Measurements from ENCODE around the gene HOXC9.

HOXC9 gene

DNA sequence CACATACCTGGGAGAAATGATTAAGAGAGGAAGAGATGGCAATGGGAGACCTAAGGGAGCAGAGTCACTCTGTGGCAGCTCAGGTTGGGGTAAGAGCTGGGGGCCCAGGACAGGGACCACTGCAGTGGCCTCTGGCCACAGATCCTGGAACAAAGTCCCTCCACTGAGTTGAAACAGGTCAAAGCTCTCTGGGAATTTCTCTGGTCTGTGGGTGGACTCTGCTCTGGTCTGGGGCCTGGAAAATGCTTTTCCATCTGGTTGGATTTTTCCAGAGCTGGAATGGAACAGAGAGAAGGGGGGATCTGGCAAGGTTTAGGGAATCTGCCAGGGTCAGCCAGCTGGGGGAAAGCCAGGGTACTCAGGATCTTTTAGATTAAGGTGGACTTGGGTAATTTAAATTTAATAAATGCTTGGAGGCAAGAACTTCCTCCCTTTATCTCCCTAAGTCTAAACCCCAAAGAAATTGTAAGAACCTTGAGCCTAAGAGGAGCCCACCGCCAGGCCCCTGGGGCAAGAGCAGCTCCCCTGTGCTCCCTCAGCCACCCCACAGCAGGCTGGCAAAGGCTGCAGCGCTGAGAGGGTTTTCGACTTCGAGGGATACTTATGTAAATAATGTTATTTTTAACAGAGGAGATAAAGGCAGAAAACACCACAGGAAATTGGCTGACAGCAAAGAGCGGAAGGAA, 11.3 kb upstream of the HOXC9 start:
- ATAC-seq (no peak), DNase-seq (no peak)

- ATAC-seq: no peak
- DNase-seq: no peak
Observed at GRCh38 chr12:53989227-53990113, 10.5 kb upstream of the HOXC9 start.

- ATAC-seq (no peak), DNase-seq (no peak)
Observed at GRCh38 chr12:53990311-53991076, 9.5 kb upstream of the HOXC9 start.

GRCh38 chr12:53991077-53991460, 8.9 kb upstream of the HOXC9 start:
- DNase-seq (no peak), ATAC-seq (no peak)

- peak; percentile 28 for ATAC-seq
Observed at GRCh38 chr12:53992377-53992889, 7.5 kb upstream of the HOXC9 start.

GRCh38 chr12:53993162-53994008, 6.6 kb upstream of the HOXC9 start:
- DNase-seq (no peak), ATAC-seq (no peak)

More at GRCh38 chr12:53992377-53992889, 7.5 kb upstream of the HOXC9 start:
- no peak for DNase-seq

- DNase-seq (no peak), ATAC-seq (no peak)
Observed at GRCh38 chr12:53994009-53994263, 6.0 kb upstream of the HOXC9 start.

- DNase-seq (no peak), ATAC-seq (no peak)
Observed at GRCh38 chr12:53994264-53995001, 5.5 kb upstream of the HOXC9 start.

DNA sequence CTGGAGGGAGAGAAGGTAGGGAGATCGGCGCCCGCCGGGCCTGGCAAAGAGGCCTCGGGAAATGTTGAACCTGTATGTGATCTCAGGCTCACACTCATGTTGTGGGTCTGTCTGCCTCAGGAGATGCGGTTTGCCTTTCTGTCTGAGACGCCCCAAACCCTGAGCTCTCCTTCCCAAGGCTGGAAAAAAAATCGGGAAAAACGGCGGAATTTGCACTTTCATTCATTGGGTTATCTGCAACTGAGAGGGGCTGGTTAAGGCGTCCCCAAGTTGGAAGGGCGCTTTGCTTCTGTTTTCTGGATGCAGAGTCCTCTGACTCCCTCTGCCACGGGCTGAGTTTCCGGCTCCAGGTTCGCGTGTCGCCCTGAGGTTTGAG, 5.0 kb upstream of the HOXC9 start:
- DNase-seq (no peak), ATAC-seq (no peak)

GRCh38 chr12:53995378-53996239, 4.4 kb upstream of the HOXC9 start:
- DNase-seq (no peak), ATAC-seq (no peak)

- DNase-seq: no peak
- ATAC-seq: no peak
Observed at GRCh38 chr12:53996240-53997203, 3.4 kb upstream of the HOXC9 start.

DNA sequence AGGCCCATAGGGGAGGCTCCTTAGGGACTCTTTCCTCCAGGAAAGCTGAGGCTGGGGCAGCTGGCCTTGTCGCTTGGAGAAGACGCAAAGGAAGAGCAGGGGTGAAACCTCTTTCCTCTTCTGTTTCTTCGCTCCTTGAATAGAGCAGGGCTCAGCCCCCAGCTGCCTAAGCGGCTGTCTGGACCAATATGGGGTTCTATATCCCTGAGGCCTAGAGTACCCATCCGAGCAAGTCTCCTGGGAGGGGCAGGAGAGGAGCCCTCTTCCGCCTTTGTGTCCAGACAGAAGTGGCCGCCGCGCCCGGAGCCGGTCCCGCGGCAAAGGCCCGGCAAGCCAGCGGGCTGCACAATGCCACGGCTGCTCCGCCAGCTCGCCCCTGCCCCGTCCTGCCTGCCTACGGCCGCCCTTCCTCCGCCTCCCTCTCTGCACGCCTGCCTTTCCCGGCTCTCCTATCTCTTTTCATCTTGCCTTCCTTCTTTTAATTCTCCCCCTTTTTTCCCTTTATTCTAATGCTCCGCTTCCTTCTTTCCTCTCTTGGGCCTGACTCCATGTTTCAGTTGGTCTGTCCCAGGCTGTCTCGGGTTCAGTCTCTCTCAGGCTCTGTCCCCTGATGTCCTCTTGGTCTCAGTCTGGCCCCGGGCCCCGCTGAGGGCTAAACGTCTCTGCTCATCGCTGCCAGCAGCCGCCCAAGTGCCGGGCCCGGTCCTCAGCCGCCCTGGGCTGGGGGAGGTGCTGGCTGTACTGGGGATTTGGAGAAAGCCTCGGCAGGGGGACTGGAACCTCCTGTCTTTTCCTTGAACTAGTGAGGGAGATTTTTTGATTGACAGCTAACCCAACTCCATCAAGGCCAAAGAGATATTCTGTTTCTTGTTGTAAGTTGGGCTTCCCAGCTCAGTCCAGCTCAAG, 2.5 kb upstream of the HOXC9 start:
- ATAC-seq (no peak), DNase-seq (no peak)

DNA sequence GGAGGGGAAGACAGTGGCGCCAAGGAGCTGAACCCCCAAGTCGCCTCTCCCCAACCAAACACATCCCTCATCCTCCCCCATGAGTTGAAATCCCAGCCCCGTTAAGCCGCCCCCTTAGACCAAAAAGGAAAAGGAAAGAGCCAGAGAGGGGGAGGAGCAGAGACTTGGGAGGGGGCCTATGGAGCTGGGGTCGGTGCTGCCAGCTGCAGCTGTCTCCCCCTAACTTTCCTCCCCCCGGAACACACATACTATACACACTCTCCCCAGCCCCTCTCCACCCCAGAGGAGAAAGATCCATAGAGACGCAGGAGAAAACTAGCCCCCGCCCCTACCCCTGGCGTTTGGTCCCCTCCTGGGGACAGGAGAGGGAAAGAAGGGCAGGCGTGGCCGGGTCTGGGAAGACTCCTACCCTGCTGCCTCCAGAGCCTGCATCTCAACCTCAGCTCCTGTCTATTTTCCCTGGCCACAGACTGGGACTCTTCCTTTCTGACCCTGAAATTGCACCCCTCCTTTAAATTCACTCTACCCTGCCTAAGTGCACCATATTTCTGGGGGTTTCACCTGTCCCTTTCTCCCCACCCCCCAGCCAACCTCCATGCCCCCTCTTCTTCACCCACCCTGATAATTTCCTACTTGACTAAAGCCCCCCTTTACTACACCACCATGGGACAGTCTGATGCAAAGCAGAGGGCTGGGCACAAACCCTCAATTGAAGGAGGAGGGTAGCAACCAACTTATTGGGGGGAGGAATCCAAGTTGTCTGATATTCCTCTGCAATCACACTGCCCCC, 1.7 kb upstream of the HOXC9 start:
- DNase-seq: no peak
- no peak for ATAC-seq

DNA sequence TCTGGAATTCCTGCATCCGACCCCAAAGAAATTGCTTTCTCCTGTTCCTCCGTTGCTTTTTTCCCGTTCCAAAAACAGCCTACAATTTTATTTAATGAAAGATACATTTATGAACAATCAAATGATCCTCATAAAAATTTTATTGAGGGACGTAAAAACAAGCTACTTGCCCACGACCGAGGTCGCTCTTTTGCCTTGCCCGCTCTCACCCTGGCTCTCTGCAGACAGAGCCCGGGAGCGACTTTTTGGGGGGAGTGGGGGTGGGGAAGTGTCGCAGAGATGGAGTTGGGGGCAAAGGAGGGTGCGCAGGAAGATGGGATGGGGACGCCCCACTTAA, 1.1 kb upstream of the HOXC9 start:
- DNase-seq: no peak
- ATAC-seq: no peak

- DNase-seq: no peak
Observed at GRCh38 chr12:53999559-54000115, 324 bp upstream of the HOXC9 start.

GRCh38 chr12:54001283-54002187, 1.6 kb downstream of the HOXC9 start:
- ATAC-seq: no peak
- DNase-seq: no peak

More at GRCh38 chr12:53999559-54000115, 324 bp upstream of the HOXC9 start:
- no peak for ATAC-seq
